H1 (cell line): ENCODE measurements around the gene SAA1. TPM values are rescaled to one million over a fixed set of nuclear protein-coding genes. Genes with fewer than 3 reads are reported as not detected.

Experiments
- CTBP2 ChIP-seq: IDR thresholded peaks from 2 replicates; pipeline ENCODE4 v1.7.0; 2011; ENCODE audit warnings: borderline replicate concordance, mild to moderate bottlenecking, moderate library complexity, mixed read lengths, low read length; ENCODE audit not compliant: insufficient read depth, insufficient read length
- FOSL1 ChIP-seq: IDR thresholded peaks from 2 replicates; pipeline ENCODE4 v1.6.1; 2011; ENCODE audit warnings: mild to moderate bottlenecking, low read depth, low read length, moderate library complexity; ENCODE audit not compliant: insufficient read depth
- JUND ChIP-seq: IDR thresholded peaks from 2 replicates; pipeline ENCODE4 v1.6.1; 2011; ENCODE audit warnings: mild to moderate bottlenecking, improper control_type of control experiment, low read length
- MAFK ChIP-seq: IDR thresholded peaks from 2 replicates; pipeline ENCODE4 v1.6.1; 2012; ENCODE audit warnings: low read depth, mild to moderate bottlenecking, improper control_type of control experiment, low read length
- NRF1 ChIP-seq: IDR thresholded peaks from 2 replicates; pipeline ENCODE4 v1.6.1; 2011; ENCODE audit warnings: mild to moderate bottlenecking, low read depth, low read length, improper control_type of control experiment
- POU5F1 ChIP-seq: IDR thresholded peaks from 2 replicates; pipeline ENCODE4 v1.6.1; 2011; ENCODE audit warnings: low read depth, mild to moderate bottlenecking, low read length, moderate library complexity
- RAD21 ChIP-seq, 2 experiments: IDR thresholded peaks in 1 of 2; conservative IDR thresholded peaks in 1 of 2; 2 replicates each; pipeline ENCODE4 v1.6.1; 2011; ENCODE audit warnings: low read depth in 2 of 2, low read length in 2 of 2, improper control_type of control experiment in 1 of 2, inconsistent platforms in 1 of 2, mild to moderate bottlenecking in 1 of 2, moderate library complexity in 1 of 2
- SIN3A ChIP-seq, 2 experiments: IDR thresholded peaks in 1 of 2; conservative IDR thresholded peaks in 1 of 2; 2 replicates each; pipeline ENCODE4 v1.6.1; 2011 to 2012; ENCODE audit warnings: low read length in 2 of 2, improper control_type of control experiment in 1 of 2, low read depth in 1 of 2, mild to moderate bottlenecking in 1 of 2
- TEAD4 ChIP-seq: IDR thresholded peaks from 2 replicates; pipeline ENCODE4 v1.6.1; 2012; ENCODE audit warnings: low read depth, low read length, inconsistent platforms, mixed read lengths
- polyA plus RNA-seq, 7 experiments: library from polyadenylated mRNA; depleted of rRNA in 3 of 7; stranded (reverse) in 5 of 7; unstranded in 2 of 7; fragments of >200 nt in 5 of 7; fragments of 200-250 nt in 2 of 7; gene quantifications; 1 replicate in 5 of 7; 2 replicates in 1 of 7; 4 replicates in 1 of 7; pipeline versions ENCODE4 v1.2.1 to v1.2.3, GENCODE V29; 2011 to 2013; ENCODE audit warnings: missing spikeins in 2 of 7, mixed read lengths in 2 of 7
- total RNA-seq: library from RNA; stranded (reverse); fragmentation: NEBNext Ultra II Directional; extraction: Animal tissue kit (Norgen Biotek cat#: 25700); gene quantifications from 2 replicates; pipeline ENCODE4 v1.2.1, GENCODE V29; 2021
- TF ChIP-seq, protein P1 (sequence below): IDR thresholded peaks from 2 replicates; pipeline ENCODE4 v1.6.1; 2012; ENCODE audit warnings: inconsistent platforms

SAA1 gene
- total and polyA plus RNA-seq, 2 of the 8 experiments (the other 6 are each of a cell fraction or from before 2014, with no cell fraction given) = 0.41 TPM; not detected in 1

DNA sequence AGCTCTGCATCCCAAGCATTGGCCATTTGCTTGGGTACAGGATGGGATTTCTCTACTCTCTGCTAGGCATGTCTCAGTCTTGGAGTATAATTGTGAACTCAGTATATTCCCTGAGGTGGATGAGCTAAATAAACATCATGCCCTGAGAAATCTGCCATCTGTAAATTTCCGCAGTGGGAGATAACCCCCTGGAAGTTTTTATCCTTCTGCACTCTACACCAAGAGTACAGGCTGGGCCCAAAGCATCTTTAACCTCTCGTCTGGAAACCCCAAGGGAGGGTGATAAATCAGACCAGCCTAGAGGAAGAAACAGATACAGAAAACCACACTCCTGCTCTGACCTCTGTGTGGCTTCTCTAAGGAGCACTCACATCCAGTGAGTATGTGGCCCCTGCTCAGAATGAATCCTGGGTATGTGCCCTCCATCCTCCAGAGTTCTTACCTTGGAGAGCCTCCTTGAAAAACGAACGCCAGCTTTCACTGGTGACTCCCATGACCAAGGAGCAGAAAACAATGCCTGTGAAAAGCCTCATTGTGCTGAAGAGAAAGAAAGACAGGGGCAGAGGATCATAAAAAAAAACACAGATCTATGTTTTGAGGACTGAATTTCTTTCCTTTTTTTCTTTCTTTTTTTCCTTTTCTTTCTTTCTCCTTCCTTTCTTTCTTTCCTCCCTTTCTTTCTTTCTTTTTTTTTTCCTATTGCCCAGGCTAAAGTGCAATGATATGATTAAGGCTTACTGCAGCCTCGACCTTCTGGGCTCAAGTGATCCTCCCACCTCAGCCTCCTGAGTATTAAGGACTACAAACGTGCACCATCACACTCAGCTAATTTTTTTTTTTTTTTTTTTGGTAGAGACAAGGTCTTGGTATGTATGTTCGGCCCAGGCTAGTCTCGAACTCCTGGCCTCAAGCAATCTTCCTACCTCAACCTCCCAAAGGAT lies 30.4 kb upstream of the SAA1 start (continued):
- TF ChIP-seq RAD21 (IDR thresholded peaks at IDR 0.05 in 1 of 2, conservative IDR thresholded peaks at IDR 0.05 in 1 of 2; ENCODE audit: low read depth in 2 of 2, low read length in 2 of 2) = no peak
- TF ChIP-seq, protein P1, sequence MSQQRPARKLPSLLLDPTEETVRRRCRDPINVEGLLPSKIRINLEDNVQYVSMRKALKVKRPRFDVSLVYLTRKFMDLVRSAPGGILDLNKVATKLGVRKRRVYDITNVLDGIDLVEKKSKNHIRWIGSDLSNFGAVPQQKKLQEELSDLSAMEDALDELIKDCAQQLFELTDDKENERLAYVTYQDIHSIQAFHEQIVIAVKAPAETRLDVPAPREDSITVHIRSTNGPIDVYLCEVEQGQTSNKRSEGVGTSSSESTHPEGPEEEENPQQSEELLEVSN = no peak
- no peak for TF ChIP-seq NRF1
- no peak for TF ChIP-seq SIN3A (conservative IDR thresholded peaks at IDR 0.05 in 1 of 2, IDR thresholded peaks at IDR 0.05 in 1 of 2; ENCODE audit: low read depth in 1 of 2, low read length in 2 of 2)
- no peak for TF ChIP-seq FOSL1
- no peak for TF ChIP-seq CTBP2
- no peak for TF ChIP-seq MAFK
- no peak for TF ChIP-seq JUND
- TF ChIP-seq POU5F1 = no peak
- no peak for TF ChIP-seq TEAD4
